Suprapubic skin (tissue), 4 donors: Measurements from ENCODE around the gene SSTR1.

Experiments
- EP300 ChIP-seq: sonication (generic); formaldehyde crosslinking; IDR thresholded peaks from one replicate; pipeline ENCODE4 v1.6.1; 2017; ENCODE audit warnings: antibody characterized with exemption
- POLR2A ChIP-seq, 2 donors: fragments of 450-650 bp; IDR thresholded peaks; one replicate each; pipeline ENCODE4 v1.6.1; 2017; ENCODE audit warnings: antibody characterized with exemption in 2 of 2, mild to moderate bottlenecking in 2 of 2, moderate library complexity in 2 of 2
- POLR2AphosphoS5 ChIP-seq, 3 donors: sonication (generic); formaldehyde crosslinking; IDR thresholded peaks; one replicate each; pipeline ENCODE4 v1.6.1; 2017; ENCODE audit warnings: antibody characterized with exemption in 3 of 3
- TF ChIP-seq, protein P1 (sequence below), 2 donors: fragments of 200-600 bp in 1 of 2; fragments of 450-650 bp in 1 of 2; sonication (generic) in 1 of 2; IDR thresholded peaks; one replicate each; pipeline ENCODE4 v1.5.1; 2016 to 2019; ENCODE audit warnings: antibody characterized with exemption in 2 of 2, mild to moderate bottlenecking in 1 of 2, moderate library complexity in 1 of 2

GRCh38 chr14:38233218-38233617 lies 25.5 kb downstream of the SSTR1 start:
- TF ChIP-seq, protein P1, sequence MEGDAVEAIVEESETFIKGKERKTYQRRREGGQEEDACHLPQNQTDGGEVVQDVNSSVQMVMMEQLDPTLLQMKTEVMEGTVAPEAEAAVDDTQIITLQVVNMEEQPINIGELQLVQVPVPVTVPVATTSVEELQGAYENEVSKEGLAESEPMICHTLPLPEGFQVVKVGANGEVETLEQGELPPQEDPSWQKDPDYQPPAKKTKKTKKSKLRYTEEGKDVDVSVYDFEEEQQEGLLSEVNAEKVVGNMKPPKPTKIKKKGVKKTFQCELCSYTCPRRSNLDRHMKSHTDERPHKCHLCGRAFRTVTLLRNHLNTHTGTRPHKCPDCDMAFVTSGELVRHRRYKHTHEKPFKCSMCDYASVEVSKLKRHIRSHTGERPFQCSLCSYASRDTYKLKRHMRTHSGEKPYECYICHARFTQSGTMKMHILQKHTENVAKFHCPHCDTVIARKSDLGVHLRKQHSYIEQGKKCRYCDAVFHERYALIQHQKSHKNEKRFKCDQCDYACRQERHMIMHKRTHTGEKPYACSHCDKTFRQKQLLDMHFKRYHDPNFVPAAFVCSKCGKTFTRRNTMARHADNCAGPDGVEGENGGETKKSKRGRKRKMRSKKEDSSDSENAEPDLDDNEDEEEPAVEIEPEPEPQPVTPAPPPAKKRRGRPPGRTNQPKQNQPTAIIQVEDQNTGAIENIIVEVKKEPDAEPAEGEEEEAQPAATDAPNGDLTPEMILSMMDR (IDR thresholded peaks at IDR 0.05): no peak
- TF ChIP-seq POLR2A (IDR thresholded peaks at IDR 0.05): no peak
- no peak for TF ChIP-seq POLR2AphosphoS5 (IDR thresholded peaks at IDR 0.05)
- no peak for TF ChIP-seq EP300
